MCF 10A (cell line): ENCODE results near the gene LRRC27. TPM values are rescaled to one million over a fixed set of nuclear protein-coding genes. Genes with fewer than 3 reads are reported as not detected.
"Not testable (repeated sequence)": the region's sequence is repeated elsewhere in the genome, so short reads cannot be mapped to it uniquely, and the experiment has no call there.

Source experiments
- BruUV-seq: library from RNA; stranded (reverse); fragments of 400-500 nt; replicated peaks from 2 replicates; lab custom pipeline; 2021; lab: Mats Ljungman, UMichigan
- CTCF ChIA-PET: fragments of 300-600 bp; sonication (Branson Sonifier 250); formaldehyde crosslinking; extraction: SDS; loops from one replicate; lab custom pipeline; 2021; ENCODE audit warnings: antibody characterized with exemption, inconsistent platforms; lab: Yijun Ruan, JAX
- POLR2A ChIA-PET: fragments of 300-600, 350-650 bp; sonication (Branson Sonifier 250); formaldehyde crosslinking; extraction: SDS; loops from one replicate; lab custom pipeline; 2020; ENCODE audit warnings: antibody characterized with exemption, inconsistent platforms; lab: Yijun Ruan, JAX
- DNase-seq: peaks from one replicate; pipeline ENCODE4 v3.0.0-alpha.2; 2018; ENCODE audit not compliant: unreplicated experiment
- H3K27ac Mint-ChIP-seq: one replicate; pipeline ENCODE4 v1.8.0; 2022; ENCODE audit warnings: mild to moderate bottlenecking, low read depth, mixed read lengths; ENCODE audit not compliant: unreplicated experiment
- H3K27me3 Mint-ChIP-seq: one replicate; pipeline ENCODE4 v1.8.0; 2022; ENCODE audit warnings: mixed read lengths; ENCODE audit not compliant: insufficient read depth, unreplicated experiment
- H3K36me3 Mint-ChIP-seq: one replicate; pipeline ENCODE4 v1.8.0; 2022; ENCODE audit warnings: mild to moderate bottlenecking, moderate library complexity, mixed read lengths; ENCODE audit not compliant: insufficient read depth, unreplicated experiment
- H3K4me1 Mint-ChIP-seq: one replicate; pipeline ENCODE4 v1.8.0; 2022; ENCODE audit warnings: mixed read lengths; ENCODE audit not compliant: insufficient read depth, unreplicated experiment
- H3K4me3 Mint-ChIP-seq: one replicate; pipeline ENCODE4 v1.8.0; 2022; ENCODE audit warnings: mild to moderate bottlenecking, moderate library complexity, mixed read lengths; ENCODE audit not compliant: unreplicated experiment
- H3K9me3 Mint-ChIP-seq: one replicate; pipeline ENCODE4 v1.8.0; 2022; ENCODE audit warnings: mixed read lengths; ENCODE audit not compliant: unreplicated experiment
- CTCF ChIP-seq: fragments of 200-600 bp; IDR thresholded peaks from one replicate; pipeline ENCODE4 v1.8.0; 2022; ENCODE audit warnings: antibody characterized with exemption, mild to moderate bottlenecking; ENCODE audit not compliant: unreplicated experiment
- intact Hi-C: fragments of 100-400 bp; cut with micrococcal nuclease; formaldehyde crosslinking; loops from 2 replicates; pipeline ENCODE4 v1.14.1; 2022
- total RNA-seq: library from RNA; stranded (reverse); gene quantifications from 2 replicates; pipeline ENCODE4 v1.2.3, GENCODE V29; 2022

LRRC27 gene
- total RNA-seq, 1 experiment from 2014 or later = 9.1 TPM

GRCh38 chr10:132293201-132293812 is 38.7 kb upstream of the LRRC27 start:
- no peak for DNase-seq
- Mint-ChIP-seq H3K9me3 (no peaks in the 10 kb centered on the region), H3K4me3 (no peak overlapping the region), H3K4me1 (no peaks in the 10 kb centered on the region), H3K27ac (no peak overlapping the region), H3K27me3 (no peaks in the 10 kb centered on the region), H3K36me3 (no peaks in the 10 kb centered on the region)
- no peak for TF ChIP-seq CTCF
- POLR2A ChIA-PET = no interaction called here
- no TSS peak for BruUV-seq
- intact Hi-C loops = no loop called here
- CTCF ChIA-PET = no interaction called here

GRCh38 chr10:132293813-132294520 is 38.0 kb upstream of the LRRC27 start:
- ChIA-PET CTCF (interaction anchor here (0.6 to 1.1 kb wide), 2 partner anchors 59 to 1145 kb away, joined by 3 to 6 read pairs; no protein-coding TSS in a partner anchor), POLR2A (no interaction called here)
- DNase-seq = no peak
- Mint-ChIP-seq H3K27me3 (no peaks in the 10 kb centered on the region), H3K36me3 (no peaks in the 10 kb centered on the region), H3K9me3 (no peaks in the 10 kb centered on the region), H3K4me3 (no peak overlapping the region), H3K4me1 (no peaks in the 10 kb centered on the region), H3K27ac (no peak overlapping the region)
- intact Hi-C loops = no loop called here
- BruUV-seq = no TSS peak
- no peak for TF ChIP-seq CTCF

GRCh38 chr10:132294561-132295318 is 37.3 kb upstream of the LRRC27 start:
- Mint-ChIP-seq H3K9me3 (no peaks in the 10 kb centered on the region), H3K4me1 (no peaks in the 10 kb centered on the region), H3K36me3 (no peaks in the 10 kb centered on the region), H3K4me3 (no peak overlapping the region), H3K27me3 (no peaks in the 10 kb centered on the region), H3K27ac (no peak overlapping the region)
- BruUV-seq = no TSS peak
- intact Hi-C loops = no loop called here
- TF ChIP-seq CTCF = no peak
- ChIA-PET CTCF (interaction anchor here (0.7 to 1.1 kb wide), 2 partner anchors 58 to 152 kb away, joined by 3 to 6 read pairs; no protein-coding TSS in a partner anchor), POLR2A (interaction anchor here (0.6 kb wide), 1 partner anchor 26 kb away, joined by 3 read pairs; no protein-coding TSS in a partner anchor)
- DNase-seq = no peak

GRCh38 chr10:132295481-132295880 is 36.5 kb upstream of the LRRC27 start:
- H3K4me1 Mint-ChIP-seq, BruUV-seq, intact Hi-C loops, H3K27me3 Mint-ChIP-seq, CTCF ChIA-PET, H3K4me3 Mint-ChIP-seq, H3K27ac Mint-ChIP-seq, DNase-seq, H3K36me3 Mint-ChIP-seq, POLR2A ChIA-PET, H3K9me3 Mint-ChIP-seq: not testable (repeated sequence)
